Right forelimb (tissue), 1 donor: ENCODE results near the gene PKM.

Experiments used
- DNase-seq: peaks from one replicate; pipeline ENCODE4 v3.0.0-alpha.2; 2018

PKM gene

GRCh38 chr15:72199721-72200212 lies 31.2 kb downstream of the PKM start:
- peak; percentile 79 for DNase-seq

GRCh38 chr15:72199205-72199515 lies 31.8 kb downstream of the PKM start:
- DNase-seq = no peak

DNA sequence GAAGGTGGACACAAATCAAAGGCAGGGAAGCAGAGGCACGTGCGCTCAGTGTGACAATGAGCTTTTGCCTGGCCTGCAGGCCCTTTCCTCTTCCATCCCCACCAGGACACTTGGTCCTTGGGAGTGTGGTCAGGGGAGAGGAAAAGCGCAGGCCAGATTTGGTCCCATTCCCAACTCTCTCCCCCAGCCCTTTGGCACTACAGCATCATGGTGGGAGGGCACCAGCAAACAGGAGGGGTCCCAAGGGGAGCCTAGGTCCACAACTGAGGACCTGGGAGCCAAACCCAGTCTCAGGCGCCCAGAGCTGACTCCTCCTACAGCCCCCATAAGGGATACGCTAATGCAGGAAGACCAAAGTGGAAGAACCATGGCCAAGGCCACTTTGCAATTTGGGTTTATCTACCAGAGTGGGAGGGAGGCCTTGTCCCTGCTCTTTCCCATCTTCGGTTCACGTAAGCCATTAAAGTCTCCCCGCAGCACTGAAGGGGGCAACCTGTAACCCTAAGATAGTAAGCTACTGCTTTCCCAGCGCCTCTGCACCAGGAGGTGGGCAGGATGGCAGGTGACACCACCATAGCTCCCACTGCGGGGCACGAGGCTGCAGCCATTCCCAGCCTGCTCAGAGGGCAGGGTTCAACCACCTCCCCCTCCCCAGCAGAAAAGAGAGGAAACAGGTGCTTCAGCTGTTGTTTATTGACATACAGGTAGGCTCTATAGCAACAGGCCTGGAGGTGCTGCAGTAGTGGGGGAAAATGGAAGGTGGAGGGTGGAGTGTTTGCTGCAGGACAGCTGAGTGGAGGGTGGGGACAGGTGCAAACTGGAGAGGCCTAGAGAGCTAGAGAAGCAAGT lies 32.4 kb downstream of the PKM start:
- DNase-seq = no peak

DNA sequence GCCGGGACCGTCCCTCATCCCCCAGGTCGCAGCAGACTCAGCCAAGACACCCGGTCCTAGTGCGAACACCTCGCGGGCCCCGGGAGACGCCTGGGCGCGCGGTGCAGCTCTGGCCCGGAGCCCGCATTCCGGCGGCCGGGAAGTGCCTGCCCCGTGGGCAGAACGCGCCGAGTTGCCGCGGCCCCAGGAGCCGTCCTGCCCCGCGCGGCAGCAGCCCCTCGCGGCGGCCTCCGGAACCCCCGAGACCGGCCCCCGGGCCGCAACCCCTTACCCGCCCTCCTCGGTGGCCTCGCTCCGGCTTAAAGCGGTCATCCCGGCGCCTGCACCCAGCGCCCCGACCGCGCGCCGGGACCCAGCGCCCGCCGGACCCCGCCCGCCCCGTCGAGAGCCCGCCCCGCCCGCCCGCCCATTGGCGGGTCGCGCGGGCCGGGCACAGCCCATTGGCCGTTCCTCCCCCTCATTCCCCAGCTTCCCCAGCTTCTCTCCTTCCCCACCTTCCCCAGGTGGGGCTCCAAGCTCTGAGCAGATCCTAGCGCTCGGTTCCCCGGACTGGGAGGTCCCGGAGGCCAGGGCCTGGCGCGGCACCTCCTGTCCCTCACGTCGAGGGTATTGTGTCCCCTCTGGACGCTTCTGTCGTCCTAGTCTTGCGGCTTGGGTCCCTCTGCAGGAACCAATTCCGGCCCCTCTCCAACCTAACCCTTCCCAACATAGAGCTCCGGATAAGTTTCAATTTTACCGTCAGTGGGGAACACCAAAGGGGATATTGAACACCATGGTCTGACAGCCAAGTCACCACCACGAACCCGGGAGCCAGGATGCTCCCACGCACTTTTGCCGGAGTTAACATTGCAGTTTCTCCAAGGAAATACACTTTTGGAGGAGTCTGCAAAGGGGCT lies 33.3 kb downstream of the PKM start, which contains the start of gene GRAMD2A:
Gene GRAMD2A, minus strand, starts transcription at position 328 of the 896 bp plus-strand sequence.
- peak; percentile 72 for DNase-seq

GRCh38 chr15:72197041-72197459 lies 33.9 kb downstream of the PKM start:
- no peak for DNase-seq

DNA sequence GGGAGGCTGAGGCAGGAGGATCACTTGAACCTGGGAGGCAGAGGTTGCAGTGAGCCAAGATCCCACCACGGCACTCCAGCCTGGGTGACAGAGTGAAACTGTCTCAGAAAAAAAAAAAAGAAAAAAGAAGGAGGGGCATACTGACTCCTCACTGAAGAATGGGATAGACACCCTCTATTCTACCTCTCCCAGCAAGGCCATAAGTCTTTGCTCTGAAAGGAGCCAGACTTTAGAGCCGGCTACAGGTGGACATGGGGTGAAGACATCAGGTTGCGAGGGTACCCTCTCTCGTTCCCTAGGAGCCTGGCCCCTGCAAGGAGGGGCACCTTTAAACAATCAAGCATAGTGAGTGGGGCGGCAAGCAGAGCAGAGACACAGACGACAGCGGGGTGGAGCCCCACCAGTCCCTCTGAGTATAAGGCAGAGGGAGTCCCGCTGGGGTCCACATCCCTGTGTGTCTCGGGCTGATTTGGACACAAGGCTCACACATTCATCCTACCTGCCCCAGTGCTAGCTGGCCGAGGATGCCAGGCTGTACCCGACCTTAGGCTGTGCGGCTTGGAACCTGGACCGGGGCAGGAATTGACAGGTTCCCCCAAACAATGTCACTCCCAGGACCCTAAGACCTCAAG lies 34.5 kb downstream of the PKM start:
- no peak for DNase-seq

DNA sequence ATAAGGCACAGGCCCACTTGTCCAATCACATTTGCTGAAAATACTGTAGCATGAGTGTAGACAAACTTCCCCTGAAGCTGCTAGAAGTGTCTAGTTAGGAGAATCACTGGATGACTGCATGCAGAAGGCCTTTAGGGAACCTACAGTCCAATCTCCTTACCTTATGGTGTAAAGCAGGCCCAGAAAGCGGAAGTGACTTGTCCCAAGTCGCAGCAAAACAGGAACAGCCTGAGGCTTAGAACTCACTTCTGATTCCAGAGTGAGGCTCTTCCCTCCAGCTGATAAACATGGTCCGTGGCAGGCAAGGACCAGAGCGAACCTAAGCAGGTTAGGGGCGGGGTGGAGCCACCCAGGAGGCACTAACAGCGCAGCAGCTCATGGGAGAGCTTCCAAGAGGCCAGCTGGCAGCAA lies 35.9 kb downstream of the PKM start:
- DNase-seq = no peak

DNA sequence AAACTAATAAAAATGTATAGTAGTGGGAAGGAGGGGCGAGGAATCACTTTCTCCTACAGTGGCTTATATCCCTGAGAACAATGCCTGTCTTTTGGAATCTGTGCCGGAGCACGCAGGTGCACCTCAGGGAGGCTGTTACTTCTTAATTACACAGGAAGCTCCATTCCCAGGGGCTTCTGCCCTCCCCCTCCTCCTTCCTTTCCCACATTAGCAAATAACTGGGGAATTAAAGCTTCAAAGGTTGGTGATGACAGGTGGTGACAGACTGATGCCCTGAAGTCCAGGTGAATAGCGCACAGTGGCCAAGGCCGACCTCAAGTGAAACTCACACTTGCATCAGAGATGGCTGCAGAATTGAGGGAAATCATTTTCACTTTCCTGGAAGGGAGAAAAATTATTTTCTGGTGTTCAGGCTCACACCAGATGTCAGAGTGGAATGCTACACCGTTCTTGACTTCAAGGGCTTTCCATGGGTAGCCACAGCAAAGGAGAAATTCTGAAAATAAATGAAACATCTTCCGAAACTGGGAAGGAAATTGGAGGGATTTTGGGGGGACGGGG lies 37.1 kb downstream of the PKM start:
- DNase-seq = no peak

DNA sequence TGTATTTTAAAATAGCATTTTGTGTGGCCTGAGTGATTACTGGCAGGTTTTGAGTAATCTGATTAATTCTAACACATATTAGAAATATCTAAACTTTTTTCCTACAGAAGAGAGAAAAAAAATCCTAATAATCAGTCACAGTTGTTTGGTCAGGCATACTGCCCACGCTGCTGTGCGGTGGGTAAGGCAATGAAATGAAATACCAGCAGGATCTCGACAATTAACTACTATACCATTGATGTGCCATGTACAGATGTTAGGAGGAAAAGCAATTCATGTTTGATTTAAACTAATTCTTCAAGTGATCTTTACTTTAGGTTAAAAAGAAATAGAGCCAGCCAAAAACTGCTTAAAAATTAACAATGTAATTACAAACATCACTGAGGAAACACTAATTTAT lies 38.6 kb downstream of the PKM start:
- no peak for DNase-seq

GRCh38 chr15:72189250-72189902 lies 41.6 kb downstream of the PKM start:
- no peak for DNase-seq

DNA sequence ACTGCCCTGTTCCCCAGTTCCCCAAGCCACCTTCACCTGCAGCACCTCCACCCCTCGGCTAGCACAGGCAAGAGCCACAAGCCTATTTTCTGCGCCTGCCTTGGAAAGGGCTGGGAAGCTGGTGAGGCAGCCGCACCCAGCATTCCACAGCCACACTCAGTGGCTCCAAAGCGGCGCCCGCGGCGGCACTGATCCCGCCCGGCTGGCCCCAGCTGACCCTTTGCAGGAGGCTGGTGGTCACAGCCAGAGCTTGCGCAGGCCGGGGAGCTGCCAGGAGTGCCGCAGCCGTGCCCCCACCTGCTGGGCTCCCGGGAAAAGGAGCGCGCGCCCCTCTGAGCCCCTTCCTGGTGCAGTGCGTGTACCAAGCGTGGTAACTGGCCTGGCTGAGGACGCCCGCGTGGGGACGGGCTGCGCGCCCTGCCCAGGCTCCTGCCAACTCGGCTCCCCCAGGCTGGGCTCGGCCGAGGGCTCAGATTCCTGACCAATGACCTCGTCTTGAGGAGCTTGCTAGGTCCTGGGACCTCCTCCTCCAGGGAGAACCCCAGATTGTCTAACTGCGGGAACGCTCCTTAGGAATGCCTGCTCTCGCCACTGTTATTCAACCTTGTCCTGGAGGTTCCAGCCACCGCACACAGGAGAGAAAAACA lies 46.7 kb downstream of the PKM start:
- DNase-seq = no peak

DNA sequence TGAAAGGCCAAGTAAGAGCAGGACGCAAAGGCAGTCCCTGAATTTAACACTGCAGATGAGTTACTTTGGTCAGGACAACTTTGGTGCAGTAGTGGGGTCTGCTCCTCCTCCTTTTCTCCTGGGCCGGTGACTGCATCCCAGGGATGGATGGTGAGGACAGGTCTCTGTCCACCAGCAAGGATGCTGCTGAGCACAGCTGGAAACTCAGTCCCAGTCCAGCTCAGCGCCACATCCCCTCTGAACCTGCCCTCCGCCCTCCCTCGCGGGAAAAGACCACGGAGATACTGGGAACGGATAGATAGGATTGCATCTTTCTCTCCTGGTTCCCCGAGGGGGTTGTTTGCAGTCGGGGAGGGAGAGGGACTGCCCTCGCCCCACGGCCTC lies 47.2 kb downstream of the PKM start:
- no peak for DNase-seq

DNA sequence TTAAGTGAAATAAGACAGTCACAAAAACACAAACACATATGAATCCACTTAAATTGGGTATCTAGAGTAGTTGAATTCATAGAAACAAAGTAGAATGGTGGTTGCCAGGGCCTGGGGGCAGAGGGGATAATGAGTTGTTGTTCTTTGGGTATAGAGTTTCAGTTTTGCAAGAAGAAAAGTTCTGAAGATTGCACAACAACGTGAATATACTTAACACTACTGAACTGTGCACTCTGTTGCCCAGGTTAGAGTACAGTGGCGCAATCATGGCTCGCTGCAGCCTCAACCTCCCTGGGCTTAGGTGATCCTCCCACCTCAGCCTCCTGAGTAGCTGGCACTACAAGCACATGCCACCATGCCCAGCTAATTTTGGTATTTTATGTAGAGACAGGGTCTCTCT lies 48.3 kb downstream of the PKM start:
- DNase-seq = no peak

DNA sequence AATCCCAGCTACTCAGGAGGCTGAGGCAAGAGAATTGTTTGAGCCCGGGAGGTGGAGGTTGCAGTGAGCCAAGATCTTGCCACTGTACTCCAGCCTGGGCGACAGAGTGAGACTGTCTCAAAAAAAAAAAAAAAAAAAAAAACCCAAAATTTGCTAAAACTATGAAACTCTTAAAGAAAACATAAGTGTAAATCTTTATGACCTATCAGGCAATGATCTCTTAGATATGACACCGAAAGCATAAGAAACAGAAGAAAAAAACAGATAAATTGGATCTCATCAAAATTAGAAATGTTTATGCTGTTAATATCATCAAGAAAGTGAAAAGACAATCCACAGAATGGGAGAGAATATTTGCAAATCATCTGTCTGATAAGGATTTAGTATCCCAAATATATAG lies 48.7 kb downstream of the PKM start:
- no peak for DNase-seq

DNA sequence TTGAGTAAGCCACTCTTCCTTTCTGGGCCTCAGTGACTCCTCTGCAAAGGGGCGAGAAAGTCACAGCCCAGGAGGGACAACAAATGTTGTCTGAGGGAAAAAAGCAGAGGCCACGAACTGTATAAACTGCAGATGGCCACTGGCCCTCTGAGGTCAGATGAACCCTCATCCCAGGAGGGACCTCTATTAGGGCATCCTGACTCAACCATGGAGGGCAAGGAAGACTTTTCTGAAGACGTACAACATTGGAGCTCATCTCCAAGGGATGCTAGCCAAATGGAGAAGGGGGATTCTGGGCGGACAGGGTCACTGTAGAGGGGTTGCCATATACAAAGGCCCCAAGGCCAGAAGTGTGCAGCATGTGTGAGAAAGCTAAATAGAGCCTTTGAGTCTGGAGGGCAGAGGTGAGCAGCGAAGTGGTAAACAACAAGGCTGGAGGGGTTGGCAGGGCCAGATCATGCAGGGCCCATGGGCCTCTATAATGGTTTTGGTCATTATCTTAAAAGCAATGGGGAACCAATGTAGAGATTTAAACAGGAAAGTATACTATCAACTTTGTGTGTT lies 50.1 kb downstream of the PKM start:
- DNase-seq = no peak

GRCh38 chr15:72179950-72180581 lies 50.9 kb downstream of the PKM start:
- peak; percentile 78 for DNase-seq

DNA sequence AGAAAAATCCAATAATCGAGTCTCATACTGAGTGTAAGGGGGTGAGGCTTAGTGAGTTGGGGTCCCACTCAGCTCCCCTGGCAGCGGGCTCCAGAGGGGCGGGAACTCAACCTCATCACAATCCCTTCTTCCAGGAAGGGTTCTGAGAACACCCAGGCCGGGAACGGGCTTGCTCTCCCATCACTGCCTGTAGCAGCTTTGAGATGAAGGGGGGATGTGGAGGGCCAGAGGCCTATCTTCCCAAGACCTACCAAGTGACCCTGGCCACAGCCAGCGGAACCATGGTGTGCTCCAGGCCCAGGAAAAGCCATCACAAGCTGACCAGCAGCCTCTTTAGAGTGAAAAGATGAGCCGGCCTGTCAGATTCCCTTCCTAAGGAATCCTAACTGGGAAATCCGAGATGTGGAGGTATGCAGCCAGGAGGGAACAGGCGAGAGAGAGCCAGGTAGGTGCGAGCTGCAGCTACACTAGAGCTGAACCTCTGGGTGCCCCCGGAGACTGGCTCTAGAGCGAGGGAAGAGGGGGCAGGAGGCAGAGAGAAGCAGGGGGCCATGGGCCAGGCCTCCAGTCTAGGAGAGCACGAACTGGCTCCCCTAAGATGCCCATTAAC lies 51.9 kb downstream of the PKM start:
- no peak for DNase-seq

DNA sequence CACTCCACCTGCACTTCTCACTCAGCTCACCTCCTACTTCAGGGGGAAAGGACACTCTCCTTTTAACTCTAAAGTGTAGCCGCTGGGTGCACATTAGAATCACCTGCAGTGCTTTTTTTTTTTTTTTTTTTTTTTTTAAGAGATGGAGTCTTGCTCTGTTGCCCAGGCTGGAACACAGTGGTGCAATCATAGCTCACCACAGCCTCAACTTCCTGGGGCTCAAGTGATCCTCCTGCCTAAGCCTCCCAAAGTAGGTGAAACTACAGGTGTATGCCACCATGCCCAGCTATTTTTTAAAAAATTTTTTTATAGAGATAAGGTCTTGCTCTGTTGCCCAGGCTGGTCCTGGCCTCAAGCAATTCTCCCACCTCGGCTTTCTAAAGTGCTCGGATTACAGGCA lies 54.2 kb downstream of the PKM start:
- DNase-seq = no peak

GRCh38 chr15:72176159-72176558 lies 54.8 kb downstream of the PKM start:
- DNase-seq = no peak

DNA sequence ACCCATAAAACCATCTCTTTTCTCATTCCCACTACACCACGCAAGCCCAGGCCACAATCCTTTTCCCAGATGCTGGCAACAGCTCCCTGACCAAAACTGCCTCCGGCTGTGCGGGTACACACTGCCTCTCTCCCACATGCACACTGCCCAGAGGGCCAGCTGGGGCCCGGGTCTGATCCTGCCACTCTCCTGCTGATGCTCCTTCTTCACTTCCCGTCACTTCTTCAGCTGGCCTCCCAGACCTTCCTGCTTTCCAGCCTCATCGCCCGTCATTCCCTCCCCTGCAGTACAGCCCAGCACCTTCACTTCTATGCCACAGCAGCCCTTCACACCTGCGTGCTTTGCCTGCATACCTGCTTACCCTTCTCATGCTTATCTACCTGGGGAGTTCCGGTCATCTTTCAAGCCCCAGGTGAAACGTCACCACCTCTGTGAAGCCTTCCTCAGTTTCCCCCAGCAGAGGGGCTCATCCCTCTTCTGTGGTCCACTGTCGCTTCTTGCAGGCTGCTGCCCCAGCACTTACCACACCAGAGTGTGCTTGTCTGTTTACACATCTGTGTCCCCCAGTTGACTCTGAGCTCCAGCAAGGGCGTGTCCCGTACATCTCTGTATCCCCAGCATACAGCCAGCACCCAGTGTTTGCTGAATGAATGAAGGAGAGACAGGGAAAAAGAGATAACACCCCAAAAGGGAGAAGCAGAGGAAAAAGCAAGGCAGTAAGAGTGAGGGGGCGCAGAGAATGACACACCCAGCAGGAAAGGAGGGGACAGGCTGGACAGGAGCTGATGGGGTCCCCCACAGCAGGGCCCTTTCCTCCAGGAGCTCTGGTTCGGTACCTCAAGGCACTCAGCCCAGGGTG lies 55.6 kb downstream of the PKM start:
- no peak for DNase-seq
